Fibroblast of lung (primary cell): ENCODE measurements around the gene CLDN12. TPM values are rescaled to one million over a fixed set of nuclear protein-coding genes. Genes with fewer than 3 reads are reported as not detected.
A peak's percentile ranks its signal among the peaks of the same experiment; 100 is the strongest.

Experiments used
- DNase-seq, 2 donors: peaks; one replicate each; pipeline versions ENCODE4 v3.0.0 to v3.0.0-alpha.2; 2010; ENCODE audit warnings: low read depth in 2 of 2
- H2AFZ ChIP-seq: 2 replicates; pipeline ENCODE4 v1.5.1; 2012; ENCODE audit warnings: low read length, control low read depth, inconsistent platforms
- H3K27ac ChIP-seq: 2 replicates; pipeline ENCODE4 v1.5.1; 2011; ENCODE audit warnings: low read length, control low read depth; ENCODE audit not compliant: insufficient read depth
- H3K27me3 ChIP-seq: 2 replicates; pipeline ENCODE4 v1.5.1; 2011; ENCODE audit warnings: mild to moderate bottlenecking, low read length; ENCODE audit not compliant: control insufficient read depth, insufficient read depth
- H3K36me3 ChIP-seq: 2 replicates; pipeline ENCODE4 v1.5.1; 2011; ENCODE audit warnings: low read length; ENCODE audit not compliant: control insufficient read depth, insufficient read depth
- H3K4me1 ChIP-seq: 2 replicates; pipeline ENCODE4 v1.5.1; 2011; ENCODE audit warnings: low read length; ENCODE audit not compliant: control insufficient read depth, insufficient read depth; ENCODE audit errors: extremely low read depth
- H3K4me2 ChIP-seq: 2 replicates; pipeline ENCODE4 v1.5.1; 2011; ENCODE audit warnings: low read length, control low read depth; ENCODE audit not compliant: insufficient read depth; ENCODE audit errors: extremely low read depth
- H3K4me3 ChIP-seq, 4 experiments: fragments of 200-600 bp in 1 of 4; sonication (generic) in 1 of 4; replicated peaks in 1 of 4; 2 replicates each; pipeline ENCODE4 v1.5.1; 2011 to 2016; ENCODE audit warnings: low read length in 4 of 4, low read depth in 3 of 4, mild to moderate bottlenecking in 3 of 4, control low read depth in 2 of 4, inconsistent platforms in 1 of 4, mixed read lengths in 1 of 4; ENCODE audit not compliant: insufficient read depth in 1 of 4; ENCODE audit errors: control extremely low read depth in 1 of 4
- H3K79me2 ChIP-seq: 2 replicates; pipeline ENCODE4 v1.5.1; 2012; ENCODE audit warnings: mild to moderate bottlenecking, low read length, inconsistent platforms; ENCODE audit not compliant: control insufficient read depth, insufficient read depth
- H3K9ac ChIP-seq: 2 replicates; pipeline ENCODE4 v1.5.1; 2011; ENCODE audit warnings: mild to moderate bottlenecking, low read length, control low read depth; ENCODE audit not compliant: insufficient read depth
- H3K9me3 ChIP-seq: 2 replicates; pipeline ENCODE4 v1.5.1; 2012; ENCODE audit warnings: low read depth, low read length; ENCODE audit not compliant: control insufficient read depth, insufficient read depth
- H4K20me1 ChIP-seq: 2 replicates; pipeline ENCODE4 v1.5.1; 2011; ENCODE audit warnings: low read length; ENCODE audit not compliant: control insufficient read depth, insufficient read depth; ENCODE audit errors: extremely low read depth
- CTCF ChIP-seq, 2 donors: IDR thresholded peaks in 1 of 2; conservative IDR thresholded peaks in 1 of 2; 1 replicate in 1 of 2; 2 replicates in 1 of 2; pipeline ENCODE4 v1.5.1; 2011 to 2012; ENCODE audit warnings: low read length in 2 of 2, control low read depth in 1 of 2, inconsistent platforms in 1 of 2, low read depth in 1 of 2, mild to moderate bottlenecking in 1 of 2
- EZH2 ChIP-seq: IDR thresholded peaks from 2 replicates; pipeline ENCODE4 v1.5.1; 2012; ENCODE audit warnings: low read length, control low read depth, mild to moderate bottlenecking; ENCODE audit errors: missing control alignments
- polyA plus RNA-seq, 2 donors: library from polyadenylated mRNA; depleted of rRNA in 1 of 2; stranded (reverse) in 1 of 2; unstranded in 1 of 2; fragments of >200 nt; gene quantifications; 2 replicates each; pipeline ENCODE4 v1.2.1, GENCODE V29; 2011 to 2012; ENCODE audit warnings: missing spikeins in 1 of 2
- total RNA-seq: library from RNA; depleted of rRNA; stranded (reverse); fragments of >200 nt; gene quantifications from 2 replicates; pipeline ENCODE4 v1.2.1, GENCODE V29; 2014

Gene CLDN12
- total and polyA plus RNA-seq, 2 donors (not counting 1 experiment from before 2014, with no cell fraction given): 41.8 to 44.8 TPM

GRCh38 chr7:90408142-90408541 lies 4.9 kb downstream of the CLDN12 start:
- H4K20me1 ChIP-seq: no peaks in the 10 kb centered on the region
- no peaks in the 10 kb centered on the region for H3K9me3 ChIP-seq
- TF ChIP-seq CTCF (conservative IDR thresholded peaks at IDR 0.05 in 1 of 2, IDR thresholded peaks at IDR 0.05 in 1 of 2; ENCODE audit: low read depth in 1 of 2, low read length in 2 of 2) (no peak), EZH2 (no peak)
- H3K9ac ChIP-seq: no peak overlapping the region
- H2AFZ ChIP-seq: no peak overlapping the region
- H3K27ac ChIP-seq: no peak overlapping the region
- H3K4me2 ChIP-seq: no peak overlapping the region
- H3K79me2 ChIP-seq: peaks cover 51% of the 10 kb centered on the region
- no peaks in the 10 kb centered on the region for H3K27me3 ChIP-seq
- no peak overlapping the region for H3K4me3 ChIP-seq
- H3K36me3 ChIP-seq: peaks cover 10% of the 10 kb centered on the region
- no peaks in the 10 kb centered on the region for H3K4me1 ChIP-seq
- no peak for DNase-seq

- H3K9me3 ChIP-seq: no peaks in the 10 kb centered on the region
These were observed 6.4 kb downstream of the CLDN12 start for GRCh38 chr7:90409667-90410066.

GRCh38 chr7:90411510-90411909 lies 8.2 kb downstream of the CLDN12 start:
- no peaks in the 10 kb centered on the region for H3K9me3 ChIP-seq
- peaks cover 10% of the 10 kb centered on the region for H3K36me3 ChIP-seq
- no peak overlapping the region for H3K4me3 ChIP-seq
- no peak overlapping the region for H2AFZ ChIP-seq
- H4K20me1 ChIP-seq: no peaks in the 10 kb centered on the region
- no peak for TF ChIP-seq EZH2
- no peak for TF ChIP-seq CTCF (conservative IDR thresholded peaks at IDR 0.05 in 1 of 2, IDR thresholded peaks at IDR 0.05 in 1 of 2; ENCODE audit: low read depth in 1 of 2, low read length in 2 of 2)
- H3K27ac ChIP-seq: no peak overlapping the region
- peaks cover 35% of the 10 kb centered on the region for H3K79me2 ChIP-seq
- DNase-seq: peak in 1 of 2 donors; percentile 30
- H3K4me2 ChIP-seq: no peak overlapping the region
- H3K27me3 ChIP-seq: no peaks in the 10 kb centered on the region
- no peak overlapping the region for H3K9ac ChIP-seq
- no peaks in the 10 kb centered on the region for H3K4me1 ChIP-seq

More at GRCh38 chr7:90409667-90410066, 6.4 kb downstream of the CLDN12 start:
- Histone ChIP-seq H3K36me3 (peaks cover 10% of the 10 kb centered on the region), H3K9ac (no peak overlapping the region), H3K27me3 (no peaks in the 10 kb centered on the region), H2AFZ (no peak overlapping the region), H3K79me2 (peaks cover 48% of the 10 kb centered on the region), H4K20me1 (no peaks in the 10 kb centered on the region), H3K4me2 (no peak overlapping the region), H3K4me1 (no peaks in the 10 kb centered on the region), H3K4me3 (no peak overlapping the region), H3K27ac (no peak overlapping the region)
- TF ChIP-seq EZH2 (no peak), CTCF (conservative IDR thresholded peaks at IDR 0.05 in 1 of 2, IDR thresholded peaks at IDR 0.05 in 1 of 2; ENCODE audit: low read depth in 1 of 2, low read length in 2 of 2) (no peak)
- DNase-seq: peak; percentile 12 to 15
